ENCODE results near the gene PXDN.
"Not testable (repeated sequence)": the region's sequence is repeated elsewhere in the genome, so short reads cannot be mapped to it uniquely, and the experiment has no call there.

The PXDN gene

GRCh38 chr2:1724351-1724750 lies 20.0 kb downstream of the PXDN start:
- DNase-seq (ENCODE audit: low read depth in 1 of 2, low spot score in 1 of 2), result not testable (repeated sequence)

- DNase-seq (ENCODE audit: low read depth in 1 of 2, low spot score in 1 of 2), result no peak
These were observed 20.8 kb downstream of the PXDN start for GRCh38 chr2:1723397-1724042.

- DNase-seq (ENCODE audit: low read depth in 1 of 2, low spot score in 1 of 2), result no peak
These were observed 21.6 kb downstream of the PXDN start for GRCh38 chr2:1722692-1723091.

DNA sequence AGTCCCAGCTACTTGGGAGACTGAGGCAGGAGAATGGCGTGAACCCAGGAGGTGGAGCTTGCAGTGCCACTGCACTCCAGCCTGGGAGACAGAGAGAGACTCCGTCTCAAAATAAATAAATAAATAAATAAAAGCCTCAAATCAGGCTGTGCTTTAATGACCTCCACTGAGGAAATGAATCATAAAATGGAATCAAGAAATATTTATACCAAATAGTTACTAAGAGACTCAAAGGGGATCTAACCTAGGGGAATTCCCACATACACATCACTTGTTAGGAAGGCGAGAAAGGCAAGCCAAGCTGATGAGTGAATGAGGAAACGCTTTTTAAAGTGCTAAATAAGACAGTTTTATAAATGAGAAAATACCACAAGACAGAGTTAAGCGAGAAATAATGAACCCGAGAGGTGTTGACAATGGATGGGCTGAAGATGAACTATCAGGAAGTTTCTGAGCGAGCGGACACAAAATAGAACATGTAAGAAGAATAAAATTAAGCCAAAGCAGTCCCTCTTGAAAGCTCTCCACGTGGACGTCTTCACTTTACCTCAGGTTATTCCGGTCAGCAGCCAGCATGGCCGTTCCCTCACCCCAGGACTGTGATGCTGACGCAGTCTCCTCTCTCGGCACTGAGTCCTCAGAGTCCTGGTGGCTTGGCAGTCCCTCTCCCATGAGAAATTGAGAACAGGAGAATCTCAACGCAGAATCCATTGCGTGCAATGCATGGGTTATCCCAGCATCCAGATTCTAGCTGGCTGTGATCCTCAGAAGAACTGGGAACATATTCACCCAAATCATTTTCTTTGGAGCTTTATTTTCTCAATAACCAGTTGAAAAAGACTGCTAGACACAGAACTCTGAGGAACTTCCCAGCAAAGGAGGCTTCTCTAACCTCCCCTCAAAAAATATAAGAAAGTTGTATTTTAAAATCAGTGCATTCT lies 22.3 kb downstream of the PXDN start:
- DNase-seq (ENCODE audit: low read depth in 1 of 2, low spot score in 1 of 2), result no peak

DNA sequence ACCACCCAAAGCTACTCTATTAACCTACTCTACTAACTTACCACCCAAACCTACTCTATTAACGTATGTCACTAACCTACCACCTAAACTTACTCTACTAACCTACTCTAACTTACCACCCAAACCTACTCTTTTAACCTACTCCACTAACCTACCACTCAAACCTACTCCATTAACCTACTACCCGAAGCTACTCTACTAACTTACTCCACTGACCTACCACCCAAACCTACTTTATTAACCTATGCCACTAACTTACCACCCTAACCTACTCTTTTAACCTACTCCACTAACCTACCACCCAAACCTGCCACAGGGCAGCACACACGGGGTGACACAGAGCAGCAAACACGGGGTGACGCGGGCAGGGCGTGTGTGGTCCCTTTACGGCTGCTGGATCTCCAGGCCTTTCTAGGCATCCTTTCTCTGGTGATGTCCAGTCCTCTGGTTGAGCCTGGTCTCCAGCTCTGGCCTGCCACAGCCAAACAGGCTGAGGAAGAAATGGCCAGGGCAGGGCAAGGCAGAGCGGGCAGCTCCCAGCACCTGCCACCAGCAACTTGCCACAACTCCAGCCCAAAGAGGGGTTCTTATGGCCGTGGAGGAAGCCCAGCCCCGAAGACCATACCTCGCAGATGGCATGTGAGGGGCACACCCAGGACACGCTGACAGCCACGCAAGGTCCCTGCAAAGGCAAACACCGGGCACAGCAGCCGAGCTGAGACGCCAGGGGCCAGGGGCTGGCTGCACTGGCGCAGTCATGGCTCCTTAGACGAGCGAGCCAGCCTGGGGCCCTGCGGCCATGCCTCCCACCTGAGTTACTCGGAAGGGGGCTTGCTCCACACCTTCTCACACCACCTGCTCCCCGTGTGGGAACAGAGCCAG lies 25.7 kb downstream of the PXDN start:
- DNase-seq (ENCODE audit: low read depth in 1 of 2, low spot score in 1 of 2), result no peak

GRCh38 chr2:1717113-1717512 lies 27.2 kb downstream of the PXDN start:
- DNase-seq (ENCODE audit: low read depth in 1 of 2, low spot score in 1 of 2), result no peak

DNA sequence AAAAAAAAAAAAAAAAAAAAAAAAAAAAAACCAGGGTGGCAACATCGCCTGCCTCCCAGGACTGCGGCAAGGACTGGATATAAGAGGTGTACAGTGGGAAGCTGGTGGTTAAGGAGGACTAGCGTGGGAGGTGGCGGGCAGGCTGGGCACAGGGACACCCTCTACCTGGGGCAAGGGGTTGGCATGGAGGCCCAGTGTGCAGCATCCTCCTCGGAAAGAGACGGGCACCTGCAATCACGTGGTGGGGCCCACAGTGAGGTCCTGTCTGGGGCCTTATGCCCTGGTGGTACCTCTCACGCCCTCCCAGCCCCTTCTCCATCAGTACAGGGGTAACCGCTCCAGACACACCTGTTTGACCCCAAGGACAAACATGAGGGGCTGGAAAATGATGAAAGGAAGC lies 27.9 kb downstream of the PXDN start:
- DNase-seq (ENCODE audit: low read depth in 1 of 2, low spot score in 1 of 2), result no peak

- DNase-seq (ENCODE audit: low read depth in 1 of 2, low spot score in 1 of 2), result not testable (repeated sequence)
These were observed 28.4 kb downstream of the PXDN start for GRCh38 chr2:1716014-1716305.

GRCh38 chr2:1715184-1716013 lies 28.9 kb downstream of the PXDN start:
- no peak for DNase-seq (ENCODE audit: low read depth in 1 of 2, low spot score in 1 of 2)

GRCh38 chr2:1714291-1715064 lies 29.8 kb downstream of the PXDN start:
- no peak for DNase-seq (ENCODE audit: low read depth in 1 of 2, low spot score in 1 of 2)

DNA sequence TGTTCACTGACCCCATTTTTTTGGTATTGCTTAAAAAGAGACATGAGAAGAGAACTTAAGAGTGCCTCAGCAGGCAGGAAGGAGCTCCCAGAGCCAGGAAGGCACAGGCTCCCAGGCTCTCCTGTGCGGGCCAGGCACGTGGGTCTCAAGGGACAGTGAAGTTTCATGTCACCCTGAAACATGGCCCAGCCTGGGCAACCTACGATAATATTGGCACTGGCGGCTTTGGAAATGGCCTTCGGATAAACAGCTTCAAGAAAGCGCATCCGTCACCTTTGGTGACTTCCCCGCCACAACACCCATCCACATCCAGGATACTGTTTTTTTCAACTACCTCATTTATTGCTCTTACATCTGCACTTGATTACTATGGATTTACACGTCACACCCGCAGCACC lies 30.5 kb downstream of the PXDN start:
- no peak for DNase-seq (ENCODE audit: low read depth in 1 of 2, low spot score in 1 of 2)

DNA sequence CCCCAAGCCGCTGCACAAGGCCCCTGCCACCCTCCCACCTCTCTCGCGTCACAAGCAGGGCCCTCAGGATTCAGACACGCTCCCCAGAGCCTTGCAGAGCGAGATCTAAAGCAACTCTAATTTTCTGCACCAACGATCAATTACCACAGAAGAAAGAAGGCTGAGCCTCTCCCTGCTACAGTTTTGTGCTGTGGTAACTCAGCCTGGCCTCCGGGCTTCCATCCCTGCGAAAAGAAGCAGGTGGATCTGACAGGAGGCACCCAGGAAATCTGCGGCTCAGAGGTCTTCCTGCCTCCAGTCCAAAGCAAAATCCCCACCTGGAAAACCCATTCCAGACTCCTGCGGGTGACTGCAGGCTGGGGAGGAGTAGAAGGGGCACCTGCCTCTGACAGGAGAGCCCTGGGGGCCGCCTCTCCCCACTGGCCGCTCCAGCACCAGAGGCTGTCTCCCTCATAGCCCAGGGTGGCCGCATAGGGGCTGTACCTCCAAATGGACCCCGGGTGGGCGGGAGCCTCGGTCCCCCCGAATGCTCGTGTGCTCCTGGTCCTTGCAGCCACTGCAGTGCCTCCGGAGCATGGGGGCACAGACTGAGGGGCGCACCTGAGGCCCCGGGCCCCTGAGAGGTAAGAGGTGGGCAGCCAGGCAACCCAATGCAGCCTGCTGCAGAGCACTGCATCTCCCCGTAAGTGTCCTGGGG lies 31.0 kb downstream of the PXDN start:
- no peak for DNase-seq (ENCODE audit: low read depth in 1 of 2, low spot score in 1 of 2)

DNA sequence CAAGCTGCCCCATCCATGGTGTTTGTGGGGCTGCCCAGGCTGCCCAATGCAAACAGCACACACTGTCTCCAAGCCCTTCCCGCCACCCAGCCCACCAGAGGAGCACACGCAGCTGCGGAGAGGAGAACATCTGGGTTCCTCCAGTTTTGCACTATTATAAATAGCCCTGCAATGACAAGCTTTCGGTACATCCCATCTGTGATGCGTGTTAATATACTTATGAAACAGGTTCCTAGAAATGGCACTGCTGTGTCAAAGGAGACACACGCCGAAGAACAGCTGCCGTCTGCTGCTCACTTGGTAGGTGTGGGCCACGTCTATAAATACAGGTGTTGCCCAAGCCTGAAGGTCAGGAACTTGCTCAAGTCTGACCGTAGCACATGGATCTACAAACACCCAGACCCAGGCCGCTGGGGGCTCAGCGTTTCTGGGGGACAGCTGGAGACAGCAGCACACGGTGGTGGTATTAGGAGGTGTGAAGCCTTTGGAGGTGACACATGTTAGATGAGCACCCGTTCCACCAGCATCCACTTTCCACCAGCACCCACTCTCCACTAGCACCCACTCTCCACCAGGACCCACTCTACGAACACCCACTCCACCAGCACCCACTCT lies 34.3 kb downstream of the PXDN start:
- no peak for DNase-seq (ENCODE audit: low read depth in 1 of 2, low spot score in 1 of 2)

DNA sequence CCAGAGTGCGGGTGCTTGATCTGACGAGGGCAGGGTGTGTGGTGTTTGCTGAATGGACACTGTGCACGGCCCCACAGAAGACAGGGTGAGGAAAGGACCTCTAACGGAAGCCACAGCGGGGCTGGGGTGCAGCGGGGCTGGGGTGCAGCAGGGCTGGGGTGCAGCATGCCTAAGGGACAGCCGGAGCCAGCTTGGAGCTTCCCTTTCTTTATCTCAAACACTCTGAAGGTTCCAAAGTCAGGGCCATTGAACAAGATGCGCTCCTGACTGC lies 35.0 kb downstream of the PXDN start:
- DNase-seq (ENCODE audit: low read depth in 1 of 2, low spot score in 1 of 2), result no peak

DNA sequence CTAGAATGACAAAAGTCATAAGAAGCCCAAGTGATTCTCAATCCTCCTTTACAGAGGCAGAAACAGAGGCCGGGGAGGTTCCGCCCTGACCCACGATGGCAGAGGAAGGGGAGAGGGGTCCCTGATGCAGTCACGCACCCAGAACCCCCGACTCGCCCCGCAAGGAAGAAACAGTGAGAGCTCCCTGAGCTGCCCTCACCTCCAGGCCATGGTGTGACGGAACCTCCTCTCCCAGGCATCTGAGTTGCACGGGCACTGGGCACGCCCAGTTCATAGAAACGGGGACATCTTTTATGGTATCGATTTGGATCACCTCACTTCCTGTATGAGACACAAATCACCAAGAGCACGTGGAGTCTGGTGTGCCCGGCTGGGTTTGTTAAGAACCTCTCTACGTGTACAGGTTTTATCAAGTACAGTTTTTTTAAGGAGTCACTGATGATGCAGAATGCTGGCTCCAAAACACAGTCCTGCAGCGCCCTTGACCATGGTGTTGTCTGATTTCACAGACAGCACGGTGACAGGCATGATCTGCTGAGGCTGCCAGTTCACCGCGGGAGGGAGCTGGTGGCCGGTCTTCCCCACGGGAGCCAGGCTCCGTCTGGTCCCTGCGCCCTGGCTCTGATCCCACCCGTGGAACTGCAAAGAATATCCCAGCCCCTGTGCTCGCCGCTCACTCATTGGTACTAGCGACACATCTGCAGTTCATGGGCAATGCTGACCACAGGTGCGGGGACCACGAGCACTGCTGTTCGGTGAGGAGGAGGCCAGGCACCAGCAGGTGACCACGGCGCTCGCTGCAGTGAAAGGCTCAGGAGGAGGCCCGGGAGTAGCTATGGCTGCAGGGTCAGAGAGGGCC lies 35.6 kb downstream of the PXDN start:
- DNase-seq (ENCODE audit: low read depth in 1 of 2, low spot score in 1 of 2), result no peak

GRCh38 chr2:1707771-1708418 lies 36.4 kb downstream of the PXDN start:
- no peak for DNase-seq (ENCODE audit: low read depth in 1 of 2, low spot score in 1 of 2)

- DNase-seq (ENCODE audit: low read depth in 1 of 2, low spot score in 1 of 2), result not testable (repeated sequence)
These were observed 38.0 kb downstream of the PXDN start for GRCh38 chr2:1706089-1706841.
